CD4-positive, alpha-beta T cell (primary cell): ENCODE results near the gene KRTAP4-9. TPM values are rescaled to one million over a fixed set of nuclear protein-coding genes. Genes with fewer than 3 reads are reported as not detected.
"Not testable (repeated sequence)": the region's sequence is repeated elsewhere in the genome, so short reads cannot be mapped to it uniquely, and the experiment has no call there.

Experiments used
- ATAC-seq: fragments of 200-7000 bp; cut with Tn5 transposase; one replicate; pipeline ENCODE4 v1.10.0; 2022; ENCODE audit warnings: mild to moderate bottlenecking; ENCODE audit not compliant: poor library complexity
- CTCF ChIA-PET: fragments of 350-600 bp; sonication (Branson Sonifier 250); formaldehyde crosslinking; loops from one replicate; lab custom pipeline; 2021; ENCODE audit warnings: antibody characterized with exemption, inconsistent platforms; lab: Charles Lee
- POLR2A ChIA-PET: fragments of 350-600 bp; sonication (Branson Sonifier 250); formaldehyde crosslinking; loops from one replicate; lab custom pipeline; 2021; ENCODE audit warnings: antibody characterized with exemption, inconsistent platforms; lab: Charles Lee
- DNase-seq, 14 experiments: peaks; one replicate each; pipeline ENCODE4 v3.0.0-alpha.2; 2013 to 2020; ENCODE audit warnings: mixed read lengths in 2 of 14
- H3K27ac ChIP-seq, 2 donors: one replicate each; pipeline versions ENCODE4 v1.5.1 to v1.7.0; 2013; ENCODE audit warnings: low read length in 2 of 2, low read depth in 1 of 2, mild to moderate bottlenecking in 1 of 2
- H3K27me3 ChIP-seq, 2 experiments: 1 replicate in 1 of 2; 2 replicates in 1 of 2; pipeline versions ENCODE4 v1.6.1 to v1.7.0; 2013; ENCODE audit warnings: low read length in 2 of 2, control low read depth in 1 of 2, mild to moderate bottlenecking in 1 of 2, moderate library complexity in 1 of 2; ENCODE audit not compliant: insufficient read depth in 2 of 2, control insufficient read depth in 1 of 2
- H3K36me3 ChIP-seq: one replicate; pipeline ENCODE4 v1.6.1; 2013; ENCODE audit warnings: low read length, control low read depth; ENCODE audit not compliant: insufficient read depth
- H3K4me1 ChIP-seq: one replicate; pipeline ENCODE4 v1.6.1; 2013; ENCODE audit warnings: low read length, control low read depth; ENCODE audit not compliant: insufficient read depth
- H3K4me3 ChIP-seq: one replicate; pipeline ENCODE4 v1.5.1; 2013; ENCODE audit warnings: mild to moderate bottlenecking, low read length, moderate library complexity
- H3K9me3 ChIP-seq, 2 experiments: 1 replicate in 1 of 2; 2 replicates in 1 of 2; pipeline versions ENCODE4 v1.6.1 to v1.7.0; 2013; ENCODE audit warnings: low read length in 2 of 2, mild to moderate bottlenecking in 2 of 2, control low read depth in 1 of 2, moderate library complexity in 1 of 2; ENCODE audit not compliant: control insufficient read depth in 1 of 2, insufficient read depth in 1 of 2
- H3K27ac Mint-ChIP-seq: one replicate; pipeline ENCODE4 v1.8.0; 2020; ENCODE audit warnings: mixed read lengths
- H3K27me3 Mint-ChIP-seq: one replicate; pipeline ENCODE4 v1.8.0; 2021; ENCODE audit warnings: mixed read lengths
- H3K36me3 Mint-ChIP-seq: one replicate; pipeline ENCODE4 v1.8.0; 2021; ENCODE audit warnings: low read depth, mixed read lengths
- H3K4me1 Mint-ChIP-seq: one replicate; pipeline ENCODE4 v1.8.0; 2021; ENCODE audit warnings: low read depth, mixed read lengths
- H3K4me3 Mint-ChIP-seq: one replicate; pipeline ENCODE4 v1.8.0; 2020; ENCODE audit warnings: mild to moderate bottlenecking, mixed read lengths
- H3K9me3 Mint-ChIP-seq: one replicate; pipeline ENCODE4 v1.8.0; 2020; ENCODE audit warnings: mixed read lengths
- CTCF ChIP-seq: fragments of 200-600 bp; IDR thresholded peaks from one replicate; pipeline ENCODE4 v1.8.0; 2022; ENCODE audit warnings: antibody characterized with exemption, mild to moderate bottlenecking
- intact Hi-C, 2 experiments: fragments of 100-400 bp; cut with DNase I in 1 of 2; cut with micrococcal nuclease in 1 of 2; formaldehyde crosslinking; loops; one replicate each; pipeline versions ENCODE4 v1.15.1 to v1.9.0; 2023 to 2025; cut with DNase I, micrococcal nuclease
- total RNA-seq, 174 experiments: library from RNA in 2 of 174; stranded (reverse) in 2 of 174; gene quantifications; one replicate each; pipeline ENCODE4 v1.2.3 and lab custom pipeline; 2021 to 2026

The KRTAP4-9 gene
- total RNA-seq, 2 experiments from 2014 or later = not detected

- H3K27ac Mint-ChIP-seq, CTCF ChIA-PET, H3K27me3 ChIP-seq, H3K9me3 ChIP-seq, ATAC-seq, H3K4me3 Mint-ChIP-seq, H3K4me1 Mint-ChIP-seq, H3K9me3 Mint-ChIP-seq, H3K4me3 ChIP-seq, H3K27ac ChIP-seq, H3K36me3 ChIP-seq, H3K4me1 ChIP-seq, DNase-seq, POLR2A ChIA-PET, intact Hi-C loops, H3K36me3 Mint-ChIP-seq: not testable (repeated sequence)
- peaks cover 11% of the 10 kb centered on the region for H3K27me3 Mint-ChIP-seq
Measured at GRCh38 chr17:41088760-41089352, 16.3 kb upstream of the KRTAP4-9 start.

DNA sequence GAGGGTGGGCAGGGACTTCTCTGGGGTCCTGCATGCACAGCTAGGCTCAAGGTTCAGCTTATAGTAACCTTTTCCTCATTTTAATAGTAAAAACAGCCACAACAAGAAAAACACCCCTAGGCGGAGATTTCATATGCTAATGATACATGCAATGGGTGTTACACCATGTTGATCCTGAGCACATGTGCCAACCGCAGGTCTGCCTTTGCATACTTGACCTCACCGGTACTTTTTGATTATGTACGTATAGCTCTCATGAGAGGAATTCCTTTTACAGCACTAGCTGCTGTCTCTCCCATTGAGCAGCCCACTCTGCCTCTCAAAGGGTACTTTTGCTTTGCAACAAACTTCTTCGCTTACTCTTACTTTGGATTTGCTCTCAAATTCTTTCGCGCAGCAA, 9.1 kb upstream of the KRTAP4-9 start:
- Mint-ChIP-seq H3K36me3 (no peaks in the 10 kb centered on the region), H3K27ac (no peak overlapping the region), H3K4me1 (peaks cover 15% of the 10 kb centered on the region), H3K9me3 (no peaks in the 10 kb centered on the region), H3K4me3 (no peak overlapping the region), H3K27me3 (peaks cover 10% of the 10 kb centered on the region)
- no peak overlapping the region for H3K4me3 ChIP-seq
- no peaks in the 10 kb centered on the region for H3K9me3 ChIP-seq
- ATAC-seq = no peak
- H3K4me1 ChIP-seq = peaks cover 3% of the 10 kb centered on the region
- POLR2A ChIA-PET = no interaction called here
- H3K27me3 ChIP-seq = peaks cover 0 to 2% of the 10 kb centered on the region in 2 experiments
- intact Hi-C loops = loop anchor here in 1 of 2 experiments (5.0 kb wide), 1 partner anchor 41 kb away; no protein-coding TSS in a partner anchor
- H3K27ac ChIP-seq = no peak overlapping the region
- no peak for DNase-seq
- H3K36me3 ChIP-seq = no peaks in the 10 kb centered on the region
- CTCF ChIA-PET = no interaction called here
- TF ChIP-seq CTCF = no peak

DNA sequence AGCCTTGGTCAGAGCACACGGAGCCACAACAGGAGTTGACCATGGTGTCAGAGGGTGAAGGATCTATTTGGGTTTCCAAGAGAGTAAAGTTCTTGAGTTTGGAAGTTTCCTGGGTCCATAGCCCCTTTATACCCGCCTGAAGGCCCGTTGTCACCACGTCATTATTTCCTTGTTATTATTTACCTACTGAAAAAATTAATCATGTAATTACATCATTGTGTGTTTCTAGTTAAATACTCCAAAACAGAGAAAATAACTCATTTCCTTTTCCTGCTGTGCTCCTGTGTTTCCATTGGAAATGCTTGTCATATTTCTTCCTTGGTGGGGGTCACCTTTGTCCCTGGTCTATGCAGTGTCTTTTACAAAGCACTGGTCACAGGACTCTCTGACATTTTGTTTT, 7.1 kb upstream of the KRTAP4-9 start, which contains the start of gene KRTAP4-8:
TSS of gene KRTAP4-8 (minus strand) at position 101 of the 400 bp plus-strand sequence. CDS start at position 43, 58 bp downstream.
- intact Hi-C loops = loop anchor here in 1 of 2 experiments (5.0 kb wide), 1 partner anchor 39 kb away; no protein-coding TSS in a partner anchor
- Mint-ChIP-seq H3K4me3 (no peak within 1 kb of the TSS), H3K27me3 (peaks cover 10% of the 10 kb centered on the region)

More for the DNA sequence above, 7.1 kb upstream of the KRTAP4-9 start, which contains the start of gene KRTAP4-8:
- H3K27ac Mint-ChIP-seq = no peak within 1 kb of the TSS
- Histone ChIP-seq H3K27ac (no peak within 1 kb of the TSS), H3K36me3 (no peaks in the 10 kb centered on the region), H3K9me3 (no peaks in the 10 kb centered on the region), H3K27me3 (peaks cover 0 to 2% of the 10 kb centered on the region in 2 experiments), H3K4me3 (no peak within 1 kb of the TSS), H3K4me1 (peaks cover 3% of the 10 kb centered on the region)
- ChIA-PET POLR2A (no interaction called here), CTCF (no interaction called here)
- no peak for TF ChIP-seq CTCF
- DNase-seq (no peak), ATAC-seq (no peak)
- no peaks in the 10 kb centered on the region for H3K36me3 Mint-ChIP-seq
- H3K9me3 Mint-ChIP-seq = no peaks in the 10 kb centered on the region
- peaks cover 17% of the 10 kb centered on the region for H3K4me1 Mint-ChIP-seq
